T-cell (primary cell): ENCODE measurements around the gene TNNT3. TPM values are rescaled to one million over a fixed set of nuclear protein-coding genes. Genes with fewer than 3 reads are reported as not detected.
"Not testable (repeated sequence)": the region's sequence is repeated elsewhere in the genome, so short reads cannot be mapped to it uniquely, and the experiment has no call there.

ENCODE experiments used
- ATAC-seq, 4 experiments: fragments of 200-7000 bp in 3 of 4; fragments of 150-1000 bp in 1 of 4; cut with Tn5 transposase; replicated peaks in 1 of 4; 1 replicate in 3 of 4; 2 replicates in 1 of 4; pipeline ENCODE4 v1.10.0; 2021; ENCODE audit warnings: moderate library complexity in 3 of 4, mild to moderate bottlenecking in 2 of 4, moderate number of reproducible peaks in 1 of 4
- CTCF ChIA-PET, 2 donors: fragments of 300-600 bp; sonication (Branson Sonifier 250); formaldehyde crosslinking; loops; one replicate each; lab custom pipeline; 2022; ENCODE audit warnings: antibody characterized with exemption in 2 of 2; lab: Charles Lee
- POLR2A ChIA-PET, 2 donors: fragments of 300-600 bp; sonication (Branson Sonifier 250); formaldehyde crosslinking; loops; one replicate each; lab custom pipeline; 2022; ENCODE audit warnings: antibody characterized with exemption in 2 of 2; lab: Charles Lee
- DNase-seq, 35 experiments: peaks; one replicate each; pipeline versions ENCODE4 v3.0.0 to v3.0.0-alpha.2; 2013 to 2023
- H3K27ac ChIP-seq: one replicate; pipeline ENCODE4 v1.5.1; 2013; ENCODE audit warnings: low read length
- H3K27me3 ChIP-seq, 2 experiments: replicated peaks in 1 of 2; 1 replicate in 1 of 2; 2 replicates in 1 of 2; pipeline versions ENCODE4 v1.6.1 to v1.7.0; 2013; ENCODE audit warnings: low read length in 1 of 2, mixed read lengths in 1 of 2; ENCODE audit not compliant: control insufficient read depth in 2 of 2, insufficient read depth in 2 of 2; ENCODE audit errors: extremely low read depth in 1 of 2
- H3K36me3 ChIP-seq, 2 donors: 1 replicate in 1 of 2; 2 replicates in 1 of 2; pipeline versions ENCODE4 v1.6.1 to v1.7.0; 2013; ENCODE audit warnings: low read length in 1 of 2; ENCODE audit not compliant: control insufficient read depth in 2 of 2, insufficient read depth in 1 of 2; ENCODE audit errors: extremely low read depth in 1 of 2
- H3K4me1 ChIP-seq, 2 experiments: 1 replicate in 1 of 2; 2 replicates in 1 of 2; pipeline versions ENCODE4 v1.6.1 to v1.7.0; 2013; ENCODE audit warnings: low read length in 2 of 2, mixed read lengths in 1 of 2; ENCODE audit not compliant: insufficient read depth in 2 of 2, control insufficient read depth in 1 of 2; ENCODE audit errors: extremely low read depth in 1 of 2
- H3K4me3 ChIP-seq, 2 donors: 1 replicate in 1 of 2; 2 replicates in 1 of 2; pipeline versions ENCODE4 v1.5.1 to v1.7.0; 2013; ENCODE audit warnings: mild to moderate bottlenecking in 2 of 2, low read length in 1 of 2, moderate library complexity in 1 of 2; ENCODE audit not compliant: control insufficient read depth in 1 of 2; ENCODE audit errors: extremely low read depth in 1 of 2
- H3K9me3 ChIP-seq: 2 replicates; pipeline ENCODE4 v1.7.0; 2013
- H3K27ac Mint-ChIP-seq, 2 donors: one replicate each; pipeline ENCODE4 v1.8.0; 2020 to 2021; ENCODE audit warnings: mild to moderate bottlenecking in 2 of 2, mixed read lengths in 2 of 2
- H3K27me3 Mint-ChIP-seq, 2 donors: one replicate each; pipeline ENCODE4 v1.8.0; 2021 to 2022; ENCODE audit warnings: mixed read lengths in 2 of 2
- H3K36me3 Mint-ChIP-seq: one replicate; pipeline ENCODE4 v1.8.0; 2021; ENCODE audit warnings: mixed read lengths
- H3K4me1 Mint-ChIP-seq, 3 donors: one replicate each; pipeline ENCODE4 v1.8.0; 2020 to 2022; ENCODE audit warnings: mixed read lengths in 3 of 3, mild to moderate bottlenecking in 1 of 3
- H3K4me3 Mint-ChIP-seq, 3 donors: one replicate each; pipeline ENCODE4 v1.8.0; 2020 to 2022; ENCODE audit warnings: mild to moderate bottlenecking in 3 of 3, mixed read lengths in 3 of 3, moderate library complexity in 3 of 3
- H3K9me3 Mint-ChIP-seq, 3 donors: one replicate each; pipeline ENCODE4 v1.8.0; 2020 to 2022; ENCODE audit warnings: mixed read lengths in 3 of 3
- WGBS: methylation state at CpG from one replicate; pipeline ENCODE4 v1.1.5; 2013; ENCODE audit warnings: missing lambda C conversion rate; ENCODE audit not compliant: insufficient coverage; 5-methylcytosine and 5-hydroxymethylcytosine counted together
- total RNA-seq, 35 experiments: library from RNA in 6 of 35; stranded (reverse) in 6 of 35; fragments of 120-200 nt in 1 of 35; gene quantifications; one replicate each; pipeline versions ENCODE4 v1.2.1 to v1.2.4 and lab custom pipeline; 2013 to 2026

TNNT3 gene
- total RNA-seq, 5 donors from 2014 or later (not counting 1 experiment from before 2014, with no cell fraction given) = 15.9 to 22.1 (median 18.2) TPM

- Histone ChIP-seq H3K27ac (no peak overlapping the region), H3K36me3 (peaks cover 0 to 8% of the 10 kb centered on the region in 2 donors), H3K4me1 (peaks cover 0 to 8% of the 10 kb centered on the region in 2 experiments), H3K9me3 (no peaks in the 10 kb centered on the region), H3K4me3 (no peak overlapping the region), H3K27me3 (peaks cover 0 to 16% of the 10 kb centered on the region in 2 experiments)
- H3K4me3 Mint-ChIP-seq = peak overlapping the region in 1 of 3 donors; percentile 53
- peak in 3 of 4 experiments; percentile 45 to 60 (median 50) for ATAC-seq
- WGBS = 29% methylated on average over 11 of the region's 23 CpGs
- POLR2A ChIA-PET = no interaction called here
- no peaks in the 10 kb centered on the region for H3K9me3 Mint-ChIP-seq
- peaks cover 0 to 2% of the 10 kb centered on the region in 2 donors for H3K27me3 Mint-ChIP-seq
- peaks cover 5 to 11% (median 6%) of the 10 kb centered on the region in 3 donors for H3K4me1 Mint-ChIP-seq
- no peaks in the 10 kb centered on the region for H3K36me3 Mint-ChIP-seq
- peak in 5 of 35 experiments; percentile 2 to 26 (median 9) for DNase-seq
- CTCF ChIA-PET = no interaction called here
- peak overlapping the region in 1 of 2 donors; percentile 55 for H3K27ac Mint-ChIP-seq
Measured at GRCh38 chr11:1939006-1939625, 19.6 kb downstream of the TNNT3 start.

GRCh38 chr11:1939788-1940187 lies 20.3 kb downstream of the TNNT3 start:
- peaks cover 0 to 13% of the 10 kb centered on the region in 2 experiments for H3K27me3 ChIP-seq
- H3K4me3 Mint-ChIP-seq, POLR2A ChIA-PET, CTCF ChIA-PET, H3K36me3 Mint-ChIP-seq, H3K4me3 ChIP-seq, DNase-seq, ATAC-seq, H3K27ac Mint-ChIP-seq, H3K4me1 ChIP-seq, H3K27me3 Mint-ChIP-seq, H3K27ac ChIP-seq, H3K9me3 ChIP-seq, H3K36me3 ChIP-seq, H3K9me3 Mint-ChIP-seq: not testable (repeated sequence)
- peaks cover 5 to 11% (median 6%) of the 10 kb centered on the region in 3 donors for H3K4me1 Mint-ChIP-seq
- WGBS = 78% methylated on average over 1 of the region's 1 CpG

- POLR2A ChIA-PET = interaction anchor here in 1 of 2 donors (0.6 kb wide), 1 partner anchor 53 kb away, joined by 4 read pairs; no protein-coding TSS in a partner anchor
- Mint-ChIP-seq H3K27ac (no peak overlapping the region), H3K4me3 (no peak overlapping the region), H3K9me3 (no peaks in the 10 kb centered on the region), H3K36me3 (no peaks in the 10 kb centered on the region), H3K4me1 (peaks cover 5 to 11% (median 6%) of the 10 kb centered on the region in 3 donors), H3K27me3 (peaks cover 0 to 2% of the 10 kb centered on the region in 2 donors)
- DNase-seq (peak in 1 of 35 experiments; percentile 20), ATAC-seq (no peak)
- H3K4me1 ChIP-seq = peaks cover 0 to 8% of the 10 kb centered on the region in 2 experiments
- 95% methylated on average over 6 of the region's 10 CpGs for WGBS
- no peaks in the 10 kb centered on the region for H3K36me3 ChIP-seq
- H3K9me3 ChIP-seq = no peaks in the 10 kb centered on the region
- peaks cover 0 to 7% of the 10 kb centered on the region in 2 experiments for H3K27me3 ChIP-seq
- no peak overlapping the region for H3K4me3 ChIP-seq
- H3K27ac ChIP-seq = no peak overlapping the region
- CTCF ChIA-PET = no interaction called here
Measured at GRCh38 chr11:1942558-1943260, 23.2 kb downstream of the TNNT3 start.

- ChIA-PET POLR2A (no interaction called here), CTCF (no interaction called here)
- Histone ChIP-seq H3K27me3 (peaks cover 0 to 6% of the 10 kb centered on the region in 2 experiments), H3K27ac (no peak overlapping the region), H3K9me3 (no peaks in the 10 kb centered on the region), H3K4me3 (no peak overlapping the region), H3K36me3 (no peaks in the 10 kb centered on the region), H3K4me1 (peaks cover 0 to 6% of the 10 kb centered on the region in 2 experiments)
- no peaks in the 10 kb centered on the region for H3K9me3 Mint-ChIP-seq
- H3K27ac Mint-ChIP-seq = no peak overlapping the region
- peaks cover 0 to 2% of the 10 kb centered on the region in 2 donors for H3K27me3 Mint-ChIP-seq
- no peak overlapping the region for H3K4me3 Mint-ChIP-seq
- peak in 1 of 35 experiments; percentile 11 for DNase-seq
- H3K4me1 Mint-ChIP-seq = peaks cover 5 to 11% (median 6%) of the 10 kb centered on the region in 3 donors
- no peaks in the 10 kb centered on the region for H3K36me3 Mint-ChIP-seq
- ATAC-seq = no peak
- WGBS = 92% methylated on average over 13 of the region's 15 CpGs
Measured at GRCh38 chr11:1943576-1943975, 24.1 kb downstream of the TNNT3 start.

- peaks cover 0 to 2% of the 10 kb centered on the region in 2 experiments for H3K4me1 ChIP-seq
- Mint-ChIP-seq H3K27ac (no peak overlapping the region), H3K9me3 (no peaks in the 10 kb centered on the region), H3K4me1 (peaks cover 4 to 10% (median 5%) of the 10 kb centered on the region in 3 donors), H3K27me3 (peaks cover 0 to 2% of the 10 kb centered on the region in 2 donors), H3K36me3 (no peaks in the 10 kb centered on the region), H3K4me3 (peak overlapping the region in 1 of 3 donors; percentile 46)
- 71% methylated on average over 9 of the region's 9 CpGs for WGBS
- POLR2A ChIA-PET = no interaction called here
- no peak overlapping the region for H3K27ac ChIP-seq
- DNase-seq = peak in 1 of 35 experiments; percentile 17
- H3K9me3 ChIP-seq = no peaks in the 10 kb centered on the region
- ATAC-seq = no peak
- no peaks in the 10 kb centered on the region for H3K36me3 ChIP-seq
- H3K27me3 ChIP-seq = peaks cover 0 to 2% of the 10 kb centered on the region in 2 experiments
- CTCF ChIA-PET = no interaction called here
- no peak overlapping the region for H3K4me3 ChIP-seq
Measured at GRCh38 chr11:1943977-1944376, 24.5 kb downstream of the TNNT3 start.

- Histone ChIP-seq H3K27me3 (no peaks in the 10 kb centered on the region), H3K9me3 (no peaks in the 10 kb centered on the region), H3K27ac (no peak within 1 kb of the TSS), H3K36me3 (no peaks in the 10 kb centered on the region), H3K4me3 (no peak within 1 kb of the TSS), H3K4me1 (no peaks in the 10 kb centered on the region)
- Mint-ChIP-seq H3K27me3 (no peaks in the 10 kb centered on the region), H3K9me3 (no peaks in the 10 kb centered on the region), H3K27ac (no peak within 1 kb of the TSS), H3K4me1 (no peaks in the 10 kb centered on the region), H3K36me3 (no peaks in the 10 kb centered on the region), H3K4me3 (no peak within 1 kb of the TSS)
- ATAC-seq (peak; percentile 75 to 90 (median 86)), DNase-seq (peak in 5 of 35 experiments; percentile 16 to 42 (median 35))
- ChIA-PET POLR2A (interaction anchor here in 1 of 2 donors (0.6 kb wide), 1 partner anchor 97 kb away, joined by 4 read pairs; no protein-coding TSS in a partner anchor), CTCF (interaction anchor here in 1 of 2 donors (0.7 to 1.0 kb wide), 2 partner anchors 65 to 71 kb away, joined by 3 to 5 read pairs; no protein-coding TSS in a partner anchor)
- no CpG with 5 or more reads among the region's 85 CpGs for WGBS
Measured at GRCh38 chr11:1946812-1947484, 27.4 kb downstream of the TNNT3 start, which contains the start of gene MRPL23. MRPL23 (plus strand) TSS chr11:1947332; CDS start chr11:1947363, 31 bp downstream.
